Esophagus muscularis mucosa (tissue), 4 donors: ENCODE measurements around the gene TRUB2.
"Not testable (repeated sequence)": the region's sequence is repeated elsewhere in the genome, so short reads cannot be mapped to it uniquely, and the experiment has no call there.

Source experiments
- EP300 ChIP-seq: sonication (generic); formaldehyde crosslinking; IDR thresholded peaks from one replicate; pipeline ENCODE4 v1.6.1; 2017; ENCODE audit warnings: antibody characterized with exemption
- POLR2A ChIP-seq: fragments of 450-650 bp; IDR thresholded peaks from one replicate; pipeline ENCODE4 v1.6.1; 2017; ENCODE audit warnings: antibody characterized with exemption, moderate library complexity, mild to moderate bottlenecking, low read depth
- POLR2AphosphoS5 ChIP-seq, 2 donors: sonication (generic); formaldehyde crosslinking; IDR thresholded peaks; one replicate each; pipeline ENCODE4 v1.6.1; 2017; ENCODE audit warnings: antibody characterized with exemption in 2 of 2
- TF ChIP-seq, protein P1 (sequence below), 3 experiments: fragments of 200-600 bp in 2 of 3; fragments of 450-650 bp in 1 of 3; sonication (generic) in 2 of 3; IDR thresholded peaks; one replicate each; pipeline ENCODE4 v1.5.1; 2017 to 2019; ENCODE audit warnings: antibody characterized with exemption in 3 of 3, mild to moderate bottlenecking in 2 of 3, moderate library complexity in 1 of 3

- not testable (repeated sequence) for TF ChIP-seq POLR2A; POLR2AphosphoS5 (IDR thresholded peaks at IDR 0.05); EP300
- TF ChIP-seq, protein P1, sequence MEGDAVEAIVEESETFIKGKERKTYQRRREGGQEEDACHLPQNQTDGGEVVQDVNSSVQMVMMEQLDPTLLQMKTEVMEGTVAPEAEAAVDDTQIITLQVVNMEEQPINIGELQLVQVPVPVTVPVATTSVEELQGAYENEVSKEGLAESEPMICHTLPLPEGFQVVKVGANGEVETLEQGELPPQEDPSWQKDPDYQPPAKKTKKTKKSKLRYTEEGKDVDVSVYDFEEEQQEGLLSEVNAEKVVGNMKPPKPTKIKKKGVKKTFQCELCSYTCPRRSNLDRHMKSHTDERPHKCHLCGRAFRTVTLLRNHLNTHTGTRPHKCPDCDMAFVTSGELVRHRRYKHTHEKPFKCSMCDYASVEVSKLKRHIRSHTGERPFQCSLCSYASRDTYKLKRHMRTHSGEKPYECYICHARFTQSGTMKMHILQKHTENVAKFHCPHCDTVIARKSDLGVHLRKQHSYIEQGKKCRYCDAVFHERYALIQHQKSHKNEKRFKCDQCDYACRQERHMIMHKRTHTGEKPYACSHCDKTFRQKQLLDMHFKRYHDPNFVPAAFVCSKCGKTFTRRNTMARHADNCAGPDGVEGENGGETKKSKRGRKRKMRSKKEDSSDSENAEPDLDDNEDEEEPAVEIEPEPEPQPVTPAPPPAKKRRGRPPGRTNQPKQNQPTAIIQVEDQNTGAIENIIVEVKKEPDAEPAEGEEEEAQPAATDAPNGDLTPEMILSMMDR (IDR thresholded peaks at IDR 0.05): not testable (repeated sequence)
Observed at GRCh38 chr9:128279088-128280073, 42.9 kb downstream of the TRUB2 start.
